HUDEP-2 (cell line): ENCODE results near the gene TNFRSF12A.
A peak's percentile ranks its signal among the peaks of the same experiment; 100 is the strongest.

Source experiments
- DNase-seq, 76 experiments: peaks; one replicate each; lab custom pipeline; 2025; ENCODE audit not compliant: unreplicated experiment in 76 of 76; lab: John Stamatoyannopoulos, UW

TNFRSF12A gene

GRCh38 chr16:3023669-3024478 is 3.7 kb downstream of the TNFRSF12A start, which contains the start of the genes HCFC1R1 and THOC6:
Gene HCFC1R1 (minus strand): TSS chr16:3023942. CDS start chr16:3023941, 1 bp downstream.
Gene THOC6 (plus strand): TSS chr16:3024035. CDS start chr16:3024327, 292 bp downstream.
- DNase-seq = peak in 74 of 76 experiments; percentile 81 to 97 (median 93)

GRCh38 chr16:3025032-3026002 is 5.1 kb downstream of the TNFRSF12A start:
- DNase-seq = no peak

- no peak for DNase-seq
These were observed 5.8 kb downstream of the TNFRSF12A start for GRCh38 chr16:3026003-3026378.

- no peak for DNase-seq
These were observed 6.7 kb downstream of the TNFRSF12A start for GRCh38 chr16:3026609-3027488.

GRCh38 chr16:3027489-3027795 is 7.3 kb downstream of the TNFRSF12A start:
- DNase-seq = no peak

GRCh38 chr16:3027983-3028715 is 8.0 kb downstream of the TNFRSF12A start:
- peak in 71 of 76 experiments; percentile 20 to 90 (median 77) for DNase-seq

- DNase-seq = no peak
These were observed 8.7 kb downstream of the TNFRSF12A start for GRCh38 chr16:3028716-3029319.

GRCh38 chr16:3029491-3030221 is 9.5 kb downstream of the TNFRSF12A start:
- peak in 2 of 76 experiments; percentile 20 to 36 for DNase-seq

- no peak for DNase-seq
These were observed 10.3 kb downstream of the TNFRSF12A start for GRCh38 chr16:3030222-3031212.

GRCh38 chr16:3032624-3033023 is 12.5 kb downstream of the TNFRSF12A start:
- no peak for DNase-seq

GRCh38 chr16:3035289-3035971 is 15.3 kb downstream of the TNFRSF12A start:
- no peak for DNase-seq

- DNase-seq = no peak
These were observed 16.0 kb downstream of the TNFRSF12A start for GRCh38 chr16:3035972-3036725.

GRCh38 chr16:3036726-3037315 is 16.7 kb downstream of the TNFRSF12A start, which contains the start of gene BICDL2:
Gene BICDL2 (minus strand): TSS chr16:3036944. CDS start chr16:3035496, 1,448 bp downstream.
- no peak for DNase-seq

GRCh38 chr16:3038256-3038655 is 18.1 kb downstream of the TNFRSF12A start:
- no peak for DNase-seq

GRCh38 chr16:3038896-3039295 is 18.7 kb downstream of the TNFRSF12A start:
- DNase-seq = no peak

GRCh38 chr16:3042376-3042775 is 22.2 kb downstream of the TNFRSF12A start:
- no peak for DNase-seq
